H1 (cell line): ENCODE measurements around the gene TMEM232. TPM values are rescaled to one million over a fixed set of nuclear protein-coding genes. Genes with fewer than 3 reads are reported as not detected.

ENCODE experiments used
- CTCF ChIA-PET: fragments of 300-600 bp; sonication (Branson Sonifier 250); formaldehyde crosslinking; loops from one replicate; lab custom pipeline; 2021; ENCODE audit not compliant: partially characterized antibody; lab: Charles Lee
- POLR2A ChIA-PET: fragments of 300-600 bp; sonication (Branson Sonifier 250); formaldehyde crosslinking; loops from one replicate; lab custom pipeline; 2021; ENCODE audit warnings: inconsistent platforms; ENCODE audit not compliant: partially characterized antibody; lab: Charles Lee
- DNase-seq, 2 experiments: peaks; one replicate each; pipeline versions ENCODE4 v3.0.0 to v3.0.0-alpha.2; 2010 to 2022; ENCODE audit warnings: low spot score in 2 of 2, low read depth in 1 of 2, mixed read lengths in 1 of 2
- FAIRE-seq: peaks from 2 replicates; lab custom pipeline; 2011; peaks lifted over from hg19 to GRCh38; lab: Jason Lieb, UNC
- H2AFZ ChIP-seq: 2 replicates; pipeline ENCODE4 v1.8.1; 2012; ENCODE audit warnings: low read length, inconsistent platforms
- H2AK5ac ChIP-seq: 2 replicates; pipeline ENCODE4 v1.6.1; 2013; ENCODE audit warnings: low read depth, low read length
- H2BK120ac ChIP-seq: replicated peaks from 2 replicates; pipeline ENCODE3; 2013; ENCODE audit warnings: low read depth, low read length, inconsistent platforms
- H2BK12ac ChIP-seq: 2 replicates; pipeline ENCODE4 v1.6.1; 2013; ENCODE audit warnings: low read depth, low read length
- H2BK15ac ChIP-seq: 2 replicates; pipeline ENCODE4 v1.6.1; 2013; ENCODE audit warnings: low read length
- H2BK20ac ChIP-seq: 2 replicates; pipeline ENCODE4 v1.6.1; 2013; ENCODE audit warnings: low read length
- H2BK5ac ChIP-seq: 2 replicates; pipeline ENCODE4 v1.6.1; 2013; ENCODE audit warnings: low read depth, low read length
- H3K14ac ChIP-seq: 2 replicates; pipeline ENCODE4 v1.6.1; 2013; ENCODE audit warnings: inconsistent platforms; ENCODE audit not compliant: insufficient read length
- H3K18ac ChIP-seq: 2 replicates; pipeline ENCODE4 v1.6.1; 2013; ENCODE audit warnings: low read length; ENCODE audit errors: extremely low read depth
- H3K23ac ChIP-seq: 2 replicates; pipeline ENCODE4 v1.6.1; 2013; ENCODE audit warnings: inconsistent platforms; ENCODE audit not compliant: insufficient read length
- H3K23me2 ChIP-seq: 2 replicates; pipeline ENCODE4 v1.6.1; 2013; ENCODE audit warnings: low read depth, low read length
- H3K27ac ChIP-seq: 2 replicates; pipeline ENCODE4 v1.6.1; 2011; ENCODE audit warnings: low read depth, low read length, inconsistent platforms
- H3K27me3 ChIP-seq, 4 experiments: replicated peaks in 1 of 4; 1 replicate in 1 of 4; 2 replicates in 3 of 4; pipeline versions ENCODE4 v1.6.1 to v1.8.1; 2011 to 2013; ENCODE audit warnings: low read length in 3 of 4, mild to moderate bottlenecking in 3 of 4, inconsistent platforms in 2 of 4, mixed read lengths in 2 of 4, moderate library complexity in 1 of 4; ENCODE audit not compliant: control insufficient read depth in 3 of 4, insufficient read depth in 3 of 4; ENCODE audit errors: extremely low read depth in 1 of 4
- H3K36me3 ChIP-seq, 4 experiments: 2 replicates each; pipeline versions ENCODE4 v1.6.1 to v1.8.1; 2011 to 2013; ENCODE audit warnings: mild to moderate bottlenecking in 4 of 4, low read length in 3 of 4, moderate library complexity in 2 of 4, control low read depth in 1 of 4, inconsistent platforms in 1 of 4; ENCODE audit not compliant: insufficient read depth in 4 of 4, control insufficient read depth in 2 of 4
- H3K4ac ChIP-seq: replicated peaks from 2 replicates; pipeline ENCODE3; 2013; ENCODE audit warnings: low read length, low read depth, mixed read lengths, inconsistent platforms; ENCODE audit not compliant: insufficient read length
- H3K4me1 ChIP-seq, 4 experiments: replicated peaks in 1 of 4; 1 replicate in 1 of 4; 2 replicates in 3 of 4; pipeline versions ENCODE4 v1.6.1 to v1.8.1; 2011 to 2013; ENCODE audit warnings: low read length in 3 of 4, inconsistent platforms in 2 of 4, mixed read lengths in 1 of 4; ENCODE audit not compliant: insufficient read depth in 4 of 4, control insufficient read depth in 3 of 4
- H3K4me2 ChIP-seq, 2 experiments: 2 replicates each; pipeline versions ENCODE4 v1.6.1 to v1.8.1; 2011 to 2013; ENCODE audit warnings: low read depth in 2 of 2, low read length in 2 of 2, control low read depth in 1 of 2, inconsistent platforms in 1 of 2, mild to moderate bottlenecking in 1 of 2; ENCODE audit not compliant: insufficient read depth in 1 of 2
- H3K4me3 ChIP-seq, 4 experiments: fragments of 200-600, 300-600 bp in 1 of 4; sonication (generic), shearing (Covaris generic), sonication (Bioruptor Twin) in 1 of 4; 2 replicates each; pipeline versions ENCODE4 v1.5.1 to v1.8.1; 2011 to 2016; ENCODE audit warnings: low read length in 4 of 4, low read depth in 3 of 4, control low read depth in 2 of 4, inconsistent platforms in 2 of 4, mild to moderate bottlenecking in 2 of 4, mixed read lengths in 1 of 4, moderate library complexity in 1 of 4; ENCODE audit not compliant: insufficient read depth in 2 of 4; ENCODE audit errors: extremely low read depth in 1 of 4
- H3K56ac ChIP-seq: replicated peaks from 2 replicates; pipeline ENCODE3; 2013; ENCODE audit warnings: low read depth, mild to moderate bottlenecking, mixed read lengths, low read length, inconsistent platforms; ENCODE audit not compliant: insufficient read length
- H3K79me1 ChIP-seq: 2 replicates; pipeline ENCODE4 v1.6.1; 2013; ENCODE audit warnings: low read depth, low read length, control low read depth
- H3K79me2 ChIP-seq, 2 experiments: 2 replicates each; pipeline versions ENCODE4 v1.6.1 to v1.8.1; 2012 to 2013; ENCODE audit warnings: low read length in 2 of 2, mild to moderate bottlenecking in 2 of 2, inconsistent platforms in 1 of 2; ENCODE audit not compliant: insufficient read depth in 2 of 2, control insufficient read depth in 1 of 2
- H3K9ac ChIP-seq, 4 experiments: replicated peaks in 1 of 4; 1 replicate in 1 of 4; 2 replicates in 3 of 4; pipeline versions ENCODE4 v1.6.1 to v1.8.1; 2011 to 2013; ENCODE audit warnings: low read depth in 3 of 4, low read length in 3 of 4, control low read depth in 2 of 4, mild to moderate bottlenecking in 2 of 4, moderate library complexity in 2 of 4, inconsistent platforms in 1 of 4; ENCODE audit errors: extremely low read depth in 1 of 4
- H3K9me3 ChIP-seq, 2 experiments: 2 replicates each; pipeline versions ENCODE4 v1.6.1 to v1.8.1; 2012 to 2013; ENCODE audit warnings: mild to moderate bottlenecking in 2 of 2, moderate library complexity in 2 of 2, control low read depth in 1 of 2, inconsistent platforms in 1 of 2, low read depth in 1 of 2, low read length in 1 of 2, mixed read lengths in 1 of 2; ENCODE audit not compliant: insufficient read depth in 2 of 2
- H4K20me1 ChIP-seq, 2 experiments: replicated peaks in 1 of 2; 2 replicates each; pipeline versions ENCODE3 to v1.8.1; 2011 to 2013; ENCODE audit warnings: inconsistent platforms in 2 of 2, low read length in 2 of 2, mild to moderate bottlenecking in 1 of 2; ENCODE audit not compliant: insufficient read depth in 2 of 2, control insufficient read depth in 1 of 2
- H4K5ac ChIP-seq: 2 replicates; pipeline ENCODE4 v1.6.1; 2013; ENCODE audit warnings: low read length, low read depth, mixed read lengths, inconsistent platforms; ENCODE audit not compliant: insufficient read length
- H4K8ac ChIP-seq: 2 replicates; pipeline ENCODE4 v1.8.0; 2013; ENCODE audit warnings: mild to moderate bottlenecking, moderate library complexity, low read length, inconsistent platforms; ENCODE audit not compliant: insufficient read depth; ENCODE audit errors: extremely low read depth
- H4K91ac ChIP-seq: replicated peaks from 2 replicates; pipeline ENCODE3; 2013; ENCODE audit warnings: low read length, mixed read lengths, inconsistent platforms; ENCODE audit not compliant: insufficient read length
- BACH1 ChIP-seq: IDR thresholded peaks from 2 replicates; pipeline ENCODE4 v1.6.1; 2012; ENCODE audit warnings: low read length, improper control_type of control experiment
- BRCA1 ChIP-seq: IDR thresholded peaks from 2 replicates; pipeline ENCODE4 v1.6.1; 2012; ENCODE audit warnings: low read depth, low read length, improper control_type of control experiment
- CEBPB ChIP-seq: IDR thresholded peaks from 2 replicates; pipeline ENCODE4 v1.6.1; 2012; ENCODE audit warnings: low read depth, low read length
- GTF2F1 ChIP-seq: IDR thresholded peaks from 2 replicates; pipeline ENCODE4 v1.6.1; 2012; ENCODE audit warnings: low read depth, low read length, improper control_type of control experiment, borderline replicate concordance
- PHF8 ChIP-seq: fragments of 200-600 bp; sonication (generic); conservative IDR thresholded peaks from 2 replicates; pipeline ENCODE4 v1.7.1; 2012; ENCODE audit warnings: low read depth, mild to moderate bottlenecking, inconsistent platforms, low read length, moderate library complexity
- RAD21 ChIP-seq, 2 experiments: IDR thresholded peaks in 1 of 2; conservative IDR thresholded peaks in 1 of 2; 2 replicates each; pipeline ENCODE4 v1.6.1; 2011; ENCODE audit warnings: low read depth in 2 of 2, low read length in 2 of 2, improper control_type of control experiment in 1 of 2, inconsistent platforms in 1 of 2, mild to moderate bottlenecking in 1 of 2, moderate library complexity in 1 of 2
- RNF2 ChIP-seq: fragments of 200-900, 300-1000 bp; sonication (generic); IDR thresholded peaks from 2 replicates; pipeline ENCODE4 v1.7.1; 2016; ENCODE audit warnings: borderline replicate concordance, low read depth, mild to moderate bottlenecking, antibody characterized with exemption, low read length; ENCODE audit not compliant: poor library complexity, severe bottlenecking; ENCODE audit errors: missing control alignments
- SP1 ChIP-seq: IDR thresholded peaks from 2 replicates; pipeline ENCODE4 v1.6.1; 2011; ENCODE audit warnings: low read depth, low read length
- WGBS, 2 experiments: shearing (Covaris generic) in 1 of 2; methylation state at CpG; one replicate each; pipeline versions ENCODE4 v1.1.6 to v1.1.7; 2013 to 2015; ENCODE audit warnings: low lambda C conversion rate in 2 of 2, mixed read lengths in 2 of 2, inconsistent platforms in 1 of 2, low coverage in 1 of 2, missing lambda C conversion rate in 1 of 2; ENCODE audit not compliant: insufficient replicate concordance in 2 of 2, insufficient coverage in 1 of 2, insufficient read length in 1 of 2; ENCODE audit errors: extremely low coverage in 1 of 2, missing lambda C conversion rate in 1 of 2; 5-methylcytosine and 5-hydroxymethylcytosine counted together
- polyA plus RNA-seq, 7 experiments: library from polyadenylated mRNA; depleted of rRNA in 3 of 7; stranded (reverse) in 5 of 7; unstranded in 2 of 7; fragments of >200 nt in 5 of 7; fragments of 200-250 nt in 2 of 7; gene quantifications; 1 replicate in 5 of 7; 2 replicates in 1 of 7; 4 replicates in 1 of 7; pipeline versions ENCODE4 v1.2.1 to v1.2.3, GENCODE V29; 2011 to 2013; ENCODE audit warnings: missing spikeins in 2 of 7, mixed read lengths in 2 of 7
- total RNA-seq: library from RNA; stranded (reverse); fragmentation: NEBNext Ultra II Directional; extraction: Animal tissue kit (Norgen Biotek cat#: 25700); gene quantifications from 2 replicates; pipeline ENCODE4 v1.2.1, GENCODE V29; 2021

TMEM232 gene
- total and polyA plus RNA-seq, 2 of the 8 experiments (the other 6 are each of a cell fraction or from before 2014, with no cell fraction given): 0.38 to 1.3 TPM

GRCh38 chr5:110376281-110376951 lies 350.1 kb downstream of the TMEM232 start:
- Histone ChIP-seq H3K27me3 (peaks cover 0 to 1% (median 0%) of the 10 kb centered on the region in 4 experiments; a peak in 1 of 7 replicates), H2BK120ac (no peak overlapping the region)
- TF ChIP-seq GTF2F1 (no peak), SP1 (no peak), RNF2 (no peak), BACH1 (no peak), BRCA1 (no peak), PHF8 (no peak), RAD21 (IDR thresholded peaks at IDR 0.05 in 1 of 2, conservative IDR thresholded peaks at IDR 0.05 in 1 of 2; ENCODE audit: low read depth in 2 of 2, low read length in 2 of 2) (no peak), CEBPB (no peak)
- TF ChIP-seq, all 59 proteins: peak for 0
- H3K23me2 ChIP-seq: no peaks in the 10 kb centered on the region
- CTCF ChIA-PET: interaction anchor here (1.4 kb wide), 1 partner anchor 38 kb away, joined by 4 read pairs; no protein-coding TSS in a partner anchor
- H3K18ac ChIP-seq: no peak overlapping the region
- no peak overlapping the region for H2BK12ac ChIP-seq
- H3K9ac ChIP-seq: no peak overlapping the region
- no peaks in the 10 kb centered on the region for H3K9me3 ChIP-seq
- H3K27ac ChIP-seq: no peak overlapping the region
- H3K4me1 ChIP-seq: no peaks in the 10 kb centered on the region
- no peak overlapping the region for H3K23ac ChIP-seq
- no peak overlapping the region for H4K8ac ChIP-seq
- H4K5ac ChIP-seq: no peak overlapping the region
- no peak overlapping the region for H3K14ac ChIP-seq
- H3K4me2 ChIP-seq: no peak overlapping the region
- H4K20me1 ChIP-seq: no peaks in the 10 kb centered on the region
- no peak for DNase-seq
- no peaks in the 10 kb centered on the region for H3K36me3 ChIP-seq
- H2BK5ac ChIP-seq: no peak overlapping the region
- no peak overlapping the region for H2BK20ac ChIP-seq
- H3K79me2 ChIP-seq: no peaks in the 10 kb centered on the region
- no peaks in the 10 kb centered on the region for H3K79me1 ChIP-seq
- H2BK15ac ChIP-seq: no peak overlapping the region
- 95% methylated on average over 4 of the region's 4 CpGs; no CpG with 5 or more reads in 1 of the 2 experiments for WGBS, 2 experiments
- no peak for FAIRE-seq
- H3K56ac ChIP-seq: no peak overlapping the region
- H4K91ac ChIP-seq: no peak overlapping the region
- no peak overlapping the region for H3K4me3 ChIP-seq
- H2AFZ ChIP-seq: no peak overlapping the region
- H3K4ac ChIP-seq: no peak overlapping the region
- POLR2A ChIA-PET: no interaction called here
- H2AK5ac ChIP-seq: no peak overlapping the region
